ENCODE data around the gene HOXD12. TPM values are rescaled to one million over a fixed set of nuclear protein-coding genes. Genes with fewer than 3 reads are reported as not detected.

Gene HOXD12
- total RNA-seq, 1 donor from 2014 or later, result not detected

GRCh38 chr2:176088048-176088936, 11.3 kb upstream of the HOXD12 start:
- Mint-ChIP-seq H3K27ac (ENCODE audit: unreplicated experiment) (no peak overlapping the region), H3K4me1 (ENCODE audit: low read depth) (peaks cover 23% of the 10 kb centered on the region), H3K27me3 (ENCODE audit: low read depth) (peaks cover 86% of the 10 kb centered on the region), H3K4me3 (ENCODE audit: unreplicated experiment) (peak overlapping the region; percentile 75), H3K9me3 (ENCODE audit: low read depth) (no peaks in the 10 kb centered on the region), H3K36me3 (ENCODE audit: low read depth) (no peaks in the 10 kb centered on the region)
- no peak for DNase-seq (ENCODE audit: low spot score)
- peak; percentile 87 for TF ChIP-seq CTCF (IDR thresholded peaks at IDR 0.05)

GRCh38 chr2:176088937-176089842, 10.4 kb upstream of the HOXD12 start:
- Mint-ChIP-seq H3K4me1 (ENCODE audit: low read depth) (peaks cover 25% of the 10 kb centered on the region), H3K36me3 (ENCODE audit: low read depth) (no peaks in the 10 kb centered on the region), H3K4me3 (ENCODE audit: unreplicated experiment) (no peak overlapping the region), H3K9me3 (ENCODE audit: low read depth) (no peaks in the 10 kb centered on the region), H3K27me3 (ENCODE audit: low read depth) (peaks cover 87% of the 10 kb centered on the region), H3K27ac (ENCODE audit: unreplicated experiment) (no peak overlapping the region)
- TF ChIP-seq CTCF (IDR thresholded peaks at IDR 0.05), result no peak
- no peak for DNase-seq (ENCODE audit: low spot score)

- TF ChIP-seq CTCF (IDR thresholded peaks at IDR 0.05), result no peak
- no peak overlapping the region for H3K4me3 Mint-ChIP-seq (ENCODE audit: unreplicated experiment)
- no peaks in the 10 kb centered on the region for H3K9me3 Mint-ChIP-seq (ENCODE audit: low read depth)
- H3K36me3 Mint-ChIP-seq (ENCODE audit: low read depth), result peaks cover 2% of the 10 kb centered on the region
- H3K27ac Mint-ChIP-seq (ENCODE audit: unreplicated experiment), result no peak overlapping the region
- DNase-seq (ENCODE audit: low spot score), result no peak
- peaks cover 88% of the 10 kb centered on the region for H3K27me3 Mint-ChIP-seq (ENCODE audit: low read depth)
- H3K4me1 Mint-ChIP-seq (ENCODE audit: low read depth), result peaks cover 20% of the 10 kb centered on the region
Observed at GRCh38 chr2:176089843-176090395, 9.7 kb upstream of the HOXD12 start.

DNA sequence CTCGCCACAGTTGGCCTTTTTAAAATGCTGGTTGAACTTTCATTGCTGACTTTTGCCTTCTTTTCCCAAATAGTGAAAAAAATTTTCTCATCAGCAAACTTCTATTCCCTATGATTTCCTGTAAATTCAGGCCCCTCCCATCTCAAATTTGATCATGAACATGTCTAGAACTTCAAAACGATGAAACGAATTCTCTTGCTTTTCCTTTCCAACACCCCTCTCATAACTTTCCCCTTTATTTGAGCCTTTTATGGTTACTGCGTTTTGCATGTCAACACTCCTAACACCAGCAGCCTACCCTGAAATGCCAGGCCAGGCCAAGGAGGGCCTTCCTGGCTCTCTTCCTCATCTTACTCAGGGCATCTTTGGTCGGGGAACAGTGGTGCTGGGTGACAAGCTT, 8.7 kb upstream of the HOXD12 start:
- no peaks in the 10 kb centered on the region for H3K9me3 Mint-ChIP-seq (ENCODE audit: low read depth)
- peaks cover 89% of the 10 kb centered on the region for H3K27me3 Mint-ChIP-seq (ENCODE audit: low read depth)
- no peak overlapping the region for H3K27ac Mint-ChIP-seq (ENCODE audit: unreplicated experiment)
- peaks cover 2% of the 10 kb centered on the region for H3K36me3 Mint-ChIP-seq (ENCODE audit: low read depth)
- no peak for DNase-seq (ENCODE audit: low spot score)
- no peak overlapping the region for H3K4me3 Mint-ChIP-seq (ENCODE audit: unreplicated experiment)
- no peak for TF ChIP-seq CTCF (IDR thresholded peaks at IDR 0.05)
- peaks cover 20% of the 10 kb centered on the region for H3K4me1 Mint-ChIP-seq (ENCODE audit: low read depth)

Measured in chondrocyte (in vitro differentiated cells).